Stomach (tissue), 4 donors: ENCODE measurements around the gene UPK2.

Experiments used
- CTCF ChIP-seq, 7 experiments: fragments of 450-650 bp in 4 of 7; fragments of 200-600 bp in 3 of 7; sonication (generic) in 3 of 7; IDR thresholded peaks; one replicate each; pipeline ENCODE4 v1.5.1; 2016 to 2019; ENCODE audit warnings: antibody characterized with exemption in 7 of 7, control low read depth in 2 of 7, mild to moderate bottlenecking in 1 of 7
- EP300 ChIP-seq: sonication (generic); formaldehyde crosslinking; IDR thresholded peaks from one replicate; pipeline ENCODE4 v1.6.1; 2017; ENCODE audit warnings: antibody characterized with exemption
- POLR2A ChIP-seq, 4 donors: fragments of 450-650 bp; IDR thresholded peaks; one replicate each; pipeline ENCODE4 v1.6.1; 2016; ENCODE audit warnings: antibody characterized with exemption in 4 of 4, control low read depth in 2 of 4, mild to moderate bottlenecking in 1 of 4, moderate library complexity in 1 of 4

DNA sequence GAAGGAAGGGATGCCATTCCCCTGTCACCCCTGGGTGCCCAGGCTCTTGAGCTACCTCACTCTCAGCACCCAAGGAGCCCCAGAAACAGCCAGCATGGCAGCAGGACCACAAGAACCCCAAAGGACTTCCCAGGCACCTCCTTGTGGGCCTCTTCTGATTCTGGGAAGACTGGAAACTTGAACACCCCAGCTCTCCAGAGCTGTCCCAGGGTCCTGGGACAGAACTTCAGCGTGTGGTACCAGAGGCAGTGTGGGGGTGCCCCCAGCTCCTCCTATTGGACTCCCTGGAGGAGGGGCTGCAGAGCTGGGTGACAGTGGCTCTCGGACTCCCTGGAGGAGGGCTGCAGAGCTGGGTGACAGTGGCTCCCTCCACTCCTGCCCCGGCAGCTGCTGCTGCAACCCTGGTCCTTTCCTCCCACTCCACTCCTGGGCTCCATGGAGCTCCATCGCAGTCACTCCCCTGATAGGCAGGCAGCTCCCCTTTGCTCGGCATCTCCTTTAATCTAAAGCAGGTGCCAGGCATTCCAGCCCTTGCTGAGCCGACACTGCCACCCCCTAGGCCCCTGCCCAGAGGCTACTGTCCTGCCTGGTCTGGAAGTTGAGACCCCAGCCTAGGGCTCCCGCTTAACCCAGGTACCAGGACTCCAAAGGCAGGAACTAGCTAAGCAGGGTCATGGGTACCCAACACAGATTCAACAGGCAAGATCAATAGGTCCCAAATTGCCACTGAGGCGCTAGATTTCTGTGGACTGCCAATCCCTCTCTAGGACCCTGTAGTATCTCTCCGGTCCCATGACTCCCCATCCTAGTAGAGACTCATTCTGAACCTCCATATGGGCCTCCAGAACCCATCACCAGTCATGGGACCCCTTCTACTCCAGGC lies 33.1 kb upstream of the UPK2 start:
- TF ChIP-seq CTCF (IDR thresholded peaks at IDR 0.05) (no peak), POLR2A (IDR thresholded peaks at IDR 0.05) (no peak), EP300 (no peak)
